ENCODE results near the gene ADAM8. TPM values are rescaled to one million over a fixed set of nuclear protein-coding genes. Genes with fewer than 3 reads are reported as not detected.
"Not testable (repeated sequence)": the region's sequence is repeated elsewhere in the genome, so short reads cannot be mapped to it uniquely, and the experiment has no call there.

ADAM8 gene
- total RNA-seq, 1 donor, result 0.36 TPM

DNA sequence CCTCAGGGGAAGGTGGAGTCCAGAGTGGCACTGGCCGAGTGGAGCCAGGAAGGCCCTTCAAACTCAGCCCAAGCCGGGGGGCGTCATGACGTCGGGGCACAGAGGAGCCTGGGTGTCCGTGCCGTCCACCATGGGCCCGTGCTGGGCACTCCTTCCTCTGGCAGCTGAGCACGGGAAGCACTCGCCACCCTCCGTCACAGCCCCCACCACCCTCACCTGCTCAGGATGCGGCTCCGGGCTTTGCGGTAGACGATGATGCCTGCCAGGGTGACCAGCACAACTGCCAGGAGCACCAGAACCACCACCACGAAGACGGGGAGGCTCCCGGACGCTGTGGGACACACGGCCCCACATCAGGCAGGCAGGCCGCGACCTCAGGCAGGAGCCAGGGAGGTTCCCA lies 8.1 kb downstream of the ADAM8 start:
- DNase-seq (ENCODE audit: low read depth), result no peak
- H3K4me3 ChIP-seq (ENCODE audit: low read depth, low read length), result no peak overlapping the region
- TF ChIP-seq, protein P1, sequence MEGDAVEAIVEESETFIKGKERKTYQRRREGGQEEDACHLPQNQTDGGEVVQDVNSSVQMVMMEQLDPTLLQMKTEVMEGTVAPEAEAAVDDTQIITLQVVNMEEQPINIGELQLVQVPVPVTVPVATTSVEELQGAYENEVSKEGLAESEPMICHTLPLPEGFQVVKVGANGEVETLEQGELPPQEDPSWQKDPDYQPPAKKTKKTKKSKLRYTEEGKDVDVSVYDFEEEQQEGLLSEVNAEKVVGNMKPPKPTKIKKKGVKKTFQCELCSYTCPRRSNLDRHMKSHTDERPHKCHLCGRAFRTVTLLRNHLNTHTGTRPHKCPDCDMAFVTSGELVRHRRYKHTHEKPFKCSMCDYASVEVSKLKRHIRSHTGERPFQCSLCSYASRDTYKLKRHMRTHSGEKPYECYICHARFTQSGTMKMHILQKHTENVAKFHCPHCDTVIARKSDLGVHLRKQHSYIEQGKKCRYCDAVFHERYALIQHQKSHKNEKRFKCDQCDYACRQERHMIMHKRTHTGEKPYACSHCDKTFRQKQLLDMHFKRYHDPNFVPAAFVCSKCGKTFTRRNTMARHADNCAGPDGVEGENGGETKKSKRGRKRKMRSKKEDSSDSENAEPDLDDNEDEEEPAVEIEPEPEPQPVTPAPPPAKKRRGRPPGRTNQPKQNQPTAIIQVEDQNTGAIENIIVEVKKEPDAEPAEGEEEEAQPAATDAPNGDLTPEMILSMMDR (IDR thresholded peaks at IDR 0.05; ENCODE audit: insufficient read depth, low read length), result no peak

DNA sequence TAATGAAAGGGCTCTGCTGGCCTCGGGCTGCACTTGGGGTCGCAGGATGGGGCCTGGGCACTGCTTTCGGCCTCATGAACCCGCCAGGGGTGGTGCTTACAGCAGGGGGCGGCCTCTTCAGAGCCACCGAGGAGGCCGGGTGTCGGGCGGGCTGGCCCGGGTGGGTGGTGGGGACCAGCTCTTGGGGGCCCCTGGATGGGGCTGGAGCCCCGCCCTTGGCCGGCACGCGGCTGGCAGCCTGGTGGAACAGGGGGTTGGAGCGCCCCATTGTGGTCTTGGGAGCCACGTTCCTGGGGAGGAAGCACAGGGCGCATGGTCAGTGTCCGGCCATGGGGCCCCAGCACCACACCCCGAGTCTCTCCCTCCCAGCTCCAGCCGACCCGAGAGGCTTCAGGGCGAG lies 8.8 kb downstream of the ADAM8 start:
- no peak overlapping the region for H3K4me3 ChIP-seq (ENCODE audit: low read depth, low read length)
- no peak for DNase-seq (ENCODE audit: low read depth)
- TF ChIP-seq, protein P1 (IDR thresholded peaks at IDR 0.05; ENCODE audit: insufficient read depth, low read length), result no peak

DNA sequence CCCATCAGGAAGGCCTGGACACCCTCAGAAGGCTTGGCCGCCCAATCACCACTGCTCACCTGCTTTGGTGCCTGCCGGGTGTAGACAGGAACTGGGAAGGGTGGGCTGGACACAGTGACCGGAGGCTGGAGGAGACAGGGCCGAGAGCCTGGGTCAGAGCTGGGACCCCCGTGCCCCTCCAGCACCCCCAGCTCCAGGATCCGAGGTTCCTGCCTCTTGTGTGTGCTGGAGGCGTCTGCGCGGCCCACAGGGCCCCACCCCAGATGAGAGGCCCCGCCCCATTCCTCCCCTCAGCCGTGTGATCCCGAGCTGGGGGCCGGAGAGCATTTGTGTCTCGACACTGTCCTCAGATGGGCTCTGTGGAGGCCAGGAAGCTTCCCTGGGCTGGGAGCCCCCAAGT lies 9.4 kb downstream of the ADAM8 start:
- DNase-seq (ENCODE audit: low read depth), result no peak
- TF ChIP-seq, protein P1 (IDR thresholded peaks at IDR 0.05; ENCODE audit: insufficient read depth, low read length), result no peak
- H3K4me3 ChIP-seq (ENCODE audit: low read depth, low read length), result no peak overlapping the region

DNA sequence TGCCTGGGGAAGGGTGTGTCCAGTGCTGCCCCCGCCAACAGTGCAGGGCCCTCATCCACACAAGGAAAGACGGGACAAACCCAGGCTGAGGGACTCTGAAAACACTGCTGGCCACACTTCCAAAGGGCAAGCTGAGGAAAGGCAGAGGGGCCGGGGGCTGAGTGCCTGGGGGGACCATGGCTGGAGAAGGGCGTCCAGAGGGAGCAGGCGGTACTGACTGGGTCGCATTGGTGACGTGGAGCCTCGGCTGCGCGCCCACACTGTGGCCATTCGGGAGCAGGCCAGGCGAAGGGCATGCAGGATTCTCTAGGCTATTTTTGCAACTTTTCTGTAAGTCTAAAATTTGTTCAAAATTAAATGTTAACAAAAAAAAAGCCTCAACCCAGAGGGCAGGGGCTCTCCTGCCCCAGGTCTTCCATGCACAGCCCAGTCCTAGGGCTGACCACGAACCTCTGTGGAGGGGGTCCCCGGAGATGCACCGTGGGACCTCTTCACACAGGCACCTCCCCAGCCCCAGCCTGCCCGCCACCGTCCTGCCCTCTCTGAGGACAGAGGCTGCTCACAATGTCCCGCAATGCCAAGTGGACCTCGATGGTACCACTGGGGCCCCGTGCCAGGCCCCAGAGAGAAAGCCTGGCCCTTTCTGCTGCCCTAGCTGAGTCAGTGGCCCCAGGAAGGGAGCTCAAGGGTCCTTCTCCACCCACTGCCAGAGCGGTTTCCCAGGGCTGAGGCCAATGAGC lies 10.4 kb downstream of the ADAM8 start:
- no peak for DNase-seq (ENCODE audit: low read depth)
- no peak overlapping the region for H3K4me3 ChIP-seq (ENCODE audit: low read depth, low read length)
- TF ChIP-seq, protein P1 (IDR thresholded peaks at IDR 0.05; ENCODE audit: insufficient read depth, low read length), result no peak

DNA sequence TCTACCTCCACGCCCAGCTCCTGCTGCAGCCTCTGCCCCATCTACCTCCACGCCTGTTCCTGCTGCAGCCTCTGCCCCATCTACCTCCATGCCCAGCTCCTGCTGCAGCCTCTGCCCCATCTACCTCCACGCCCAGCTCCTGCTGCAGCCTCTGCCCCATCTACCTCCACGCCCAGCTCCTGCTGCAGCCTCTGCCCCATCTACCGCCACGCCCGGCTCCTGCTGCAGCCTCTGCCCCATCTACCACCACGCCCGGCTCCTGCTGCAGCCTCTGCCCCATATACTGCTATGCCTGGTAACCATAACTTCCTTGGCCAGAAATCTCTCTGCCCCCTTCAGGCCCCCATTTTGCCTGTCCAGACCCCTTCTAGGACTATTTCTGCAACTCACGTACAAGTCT lies 11.6 kb downstream of the ADAM8 start:
- not testable (repeated sequence) for DNase-seq (ENCODE audit: low read depth); H3K4me3 ChIP-seq (ENCODE audit: low read depth, low read length)

DNA sequence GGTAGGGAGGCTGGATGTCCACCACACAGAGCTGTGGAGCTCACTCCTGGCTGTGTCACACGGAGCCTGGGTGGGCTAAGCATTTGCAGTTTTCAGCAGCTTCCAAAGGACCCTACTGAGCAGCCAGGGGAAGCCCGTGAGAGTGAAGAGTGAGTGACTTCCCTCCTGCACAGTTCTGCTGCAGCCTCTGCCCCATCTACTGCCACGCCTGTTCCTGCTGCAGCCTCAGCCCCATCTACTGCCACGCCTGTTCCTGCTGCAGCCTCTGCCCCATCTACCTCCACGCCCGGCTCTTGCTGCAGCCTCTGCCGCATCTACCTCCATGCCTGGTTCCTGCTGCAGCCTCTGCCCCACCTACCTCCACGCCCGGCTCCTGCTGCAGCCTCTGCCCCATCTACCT lies 12.2 kb downstream of the ADAM8 start:
- no peak for DNase-seq (ENCODE audit: low read depth)
- TF ChIP-seq, protein P1 (IDR thresholded peaks at IDR 0.05; ENCODE audit: insufficient read depth, low read length), result no peak
- no peak overlapping the region for H3K4me3 ChIP-seq (ENCODE audit: low read depth, low read length)

DNA sequence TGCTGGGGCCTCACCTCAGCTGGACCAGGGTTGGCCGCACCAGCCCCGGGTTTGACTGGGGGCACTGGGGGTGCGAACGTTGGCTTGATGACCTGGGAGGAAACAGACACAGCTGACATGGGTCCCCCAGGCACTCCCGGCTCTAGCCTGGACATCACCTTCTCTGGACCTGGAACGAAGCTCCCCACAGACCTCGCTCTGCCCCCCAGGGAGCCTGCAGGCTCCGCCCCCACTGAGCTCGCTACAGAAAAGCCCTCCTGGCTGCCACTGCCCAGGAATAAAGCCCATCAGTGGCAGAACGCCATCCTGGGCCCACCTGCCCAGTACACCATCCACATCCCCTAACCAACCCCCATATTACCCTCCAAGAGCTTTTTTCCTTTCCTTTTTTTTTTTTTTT lies 13.0 kb downstream of the ADAM8 start:
- no peak overlapping the region for H3K4me3 ChIP-seq (ENCODE audit: low read depth, low read length)
- TF ChIP-seq, protein P1 (IDR thresholded peaks at IDR 0.05; ENCODE audit: insufficient read depth, low read length), result no peak
- no peak for DNase-seq (ENCODE audit: low read depth)

All from fibroblast of the aortic adventitia (primary cell).